Measurements from ENCODE around the gene TECPR2. TPM values are rescaled to one million over a fixed set of nuclear protein-coding genes. Genes with fewer than 3 reads are reported as not detected.
A peak's percentile ranks its signal among the peaks of the same experiment; 100 is the strongest.

TECPR2 gene
- total and polyA plus RNA-seq, 2 of the 13 experiments (the other 11 are each of a cell fraction or from before 2014, with no cell fraction given) = 3.5 to 5.7 TPM

GRCh38 chr14:102437997-102438915 is 75.5 kb downstream of the TECPR2 start (continued):
- TF ChIP-seq PATZ1 (CRISPR knock-in tag; IDR thresholded peaks at IDR 0.05) = peak; percentile 58; the same call in 1 of the 2 replicates
- TF ChIP-seq TCF12 (IDR thresholded peaks at IDR 0.05) = no peak
- no peak for TF ChIP-seq TCF12 (CRISPR knock-in tag; IDR thresholded peaks at IDR 0.05)
- peak; percentile 47; the same call in 1 of the 2 replicates for TF ChIP-seq POGZ (CRISPR knock-in tag; IDR thresholded peaks at IDR 0.05)
- TF ChIP-seq HIC2 (CRISPR knock-in tag; IDR thresholded peaks at IDR 0.05; ENCODE audit: low read depth) = no peak
- no peak for TF ChIP-seq AGO1 (IDR thresholded peaks at IDR 0.05; ENCODE audit: low read depth, low read length, poor library complexity, severe bottlenecking)
- TF ChIP-seq SNAI1 (CRISPR knock-in tag; IDR thresholded peaks at IDR 0.05; ENCODE audit: borderline replicate concordance) = no peak
- TF ChIP-seq ZNF704 (CRISPR knock-in tag; IDR thresholded peaks at IDR 0.05; ENCODE audit: borderline replicate concordance) = no peak
- no peak for TF ChIP-seq ZC3H4 (CRISPR knock-in tag; IDR thresholded peaks at IDR 0.05; ENCODE audit: borderline replicate concordance)
- peak; percentile 99 for TF ChIP-seq RAD21 (CRISPR knock-in tag; IDR thresholded peaks at IDR 0.05)
- TF ChIP-seq ZNF232 (CRISPR knock-in tag; IDR thresholded peaks at IDR 0.05; ENCODE audit: borderline replicate concordance) = no peak
- no peak for TF ChIP-seq ZNF383 (CRISPR knock-in tag; IDR thresholded peaks at IDR 0.05; ENCODE audit: borderline replicate concordance)
- no peak for TF ChIP-seq ZNF770 (CRISPR knock-in tag; IDR thresholded peaks at IDR 0.05)
- TF ChIP-seq ZNF891 (CRISPR knock-in tag; IDR thresholded peaks at IDR 0.05) = 0 out of 2 replicates have a peak, but pooled peaks have one; percentile 20
- TF ChIP-seq ATF1 (CRISPR knock-in tag; IDR thresholded peaks at IDR 0.05) = no peak
- TF ChIP-seq ZNF724P (CRISPR knock-in tag; IDR thresholded peaks at IDR 0.05; ENCODE audit: borderline replicate concordance) = no peak
- TF ChIP-seq MYPOP (CRISPR knock-in tag; IDR thresholded peaks at IDR 0.05) = 0 out of 2 replicates have a peak, but pooled peaks have one; percentile 46
- TF ChIP-seq ZNF569 (CRISPR knock-in tag; IDR thresholded peaks at IDR 0.05; ENCODE audit: borderline replicate concordance) = no peak
- no peak for TF ChIP-seq ZNF768 (CRISPR knock-in tag; IDR thresholded peaks at IDR 0.05)
- TF ChIP-seq ISX (CRISPR knock-in tag; conservative IDR thresholded peaks at IDR 0.05) = no peak
- TF ChIP-seq ARNT (IDR thresholded peaks at IDR 0.05) = no peak
